ENCODE results near the gene CKS2.

DNA sequence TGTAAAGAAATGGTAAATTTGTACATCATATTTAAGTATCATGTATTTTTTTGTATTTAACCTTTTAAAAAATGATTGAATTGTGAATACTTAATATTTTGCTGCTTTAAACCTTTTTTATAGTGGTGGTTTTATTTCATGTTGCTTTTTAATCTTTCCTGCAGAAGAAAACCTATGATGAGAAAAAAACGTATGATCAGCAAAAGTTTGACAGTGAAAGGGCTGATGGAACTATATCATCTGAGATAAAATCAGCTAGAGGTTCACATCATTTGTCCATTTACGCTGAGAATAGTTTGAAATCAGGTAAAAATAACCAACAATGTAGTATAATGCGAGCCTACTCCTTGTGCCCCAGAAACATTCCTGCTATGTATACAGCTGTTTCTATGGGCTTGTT lies 14.7 kb downstream of the CKS2 start:
- no peak for TF ChIP-seq POLR2A (IDR thresholded peaks at IDR 0.05)
- TF ChIP-seq, protein P1, sequence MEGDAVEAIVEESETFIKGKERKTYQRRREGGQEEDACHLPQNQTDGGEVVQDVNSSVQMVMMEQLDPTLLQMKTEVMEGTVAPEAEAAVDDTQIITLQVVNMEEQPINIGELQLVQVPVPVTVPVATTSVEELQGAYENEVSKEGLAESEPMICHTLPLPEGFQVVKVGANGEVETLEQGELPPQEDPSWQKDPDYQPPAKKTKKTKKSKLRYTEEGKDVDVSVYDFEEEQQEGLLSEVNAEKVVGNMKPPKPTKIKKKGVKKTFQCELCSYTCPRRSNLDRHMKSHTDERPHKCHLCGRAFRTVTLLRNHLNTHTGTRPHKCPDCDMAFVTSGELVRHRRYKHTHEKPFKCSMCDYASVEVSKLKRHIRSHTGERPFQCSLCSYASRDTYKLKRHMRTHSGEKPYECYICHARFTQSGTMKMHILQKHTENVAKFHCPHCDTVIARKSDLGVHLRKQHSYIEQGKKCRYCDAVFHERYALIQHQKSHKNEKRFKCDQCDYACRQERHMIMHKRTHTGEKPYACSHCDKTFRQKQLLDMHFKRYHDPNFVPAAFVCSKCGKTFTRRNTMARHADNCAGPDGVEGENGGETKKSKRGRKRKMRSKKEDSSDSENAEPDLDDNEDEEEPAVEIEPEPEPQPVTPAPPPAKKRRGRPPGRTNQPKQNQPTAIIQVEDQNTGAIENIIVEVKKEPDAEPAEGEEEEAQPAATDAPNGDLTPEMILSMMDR (IDR thresholded peaks at IDR 0.05): no peak
